ENCODE results near the gene ACAN. TPM values are rescaled to one million over a fixed set of nuclear protein-coding genes. Genes with fewer than 3 reads are reported as not detected.

Gene ACAN
- total RNA-seq, 1 experiment from 2014 or later, result 1.4 TPM

- TF ChIP-seq, protein P1, sequence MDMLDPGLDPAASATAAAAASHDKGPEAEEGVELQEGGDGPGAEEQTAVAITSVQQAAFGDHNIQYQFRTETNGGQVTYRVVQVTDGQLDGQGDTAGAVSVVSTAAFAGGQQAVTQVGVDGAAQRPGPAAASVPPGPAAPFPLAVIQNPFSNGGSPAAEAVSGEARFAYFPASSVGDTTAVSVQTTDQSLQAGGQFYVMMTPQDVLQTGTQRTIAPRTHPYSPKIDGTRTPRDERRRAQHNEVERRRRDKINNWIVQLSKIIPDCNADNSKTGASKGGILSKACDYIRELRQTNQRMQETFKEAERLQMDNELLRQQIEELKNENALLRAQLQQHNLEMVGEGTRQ (CRISPR knock-in tag; IDR thresholded peaks at IDR 0.05), result no peak
- TF ChIP-seq CBFB (CRISPR knock-in tag; IDR thresholded peaks at IDR 0.05; ENCODE audit: low read depth) (no peak), NR2C2 (CRISPR knock-in tag; IDR thresholded peaks at IDR 0.05) (no peak), ZNF532 (CRISPR knock-in tag; IDR thresholded peaks at IDR 0.05; ENCODE audit: borderline replicate concordance) (no peak), ZNF317 (CRISPR knock-in tag; IDR thresholded peaks at IDR 0.05; ENCODE audit: borderline replicate concordance, low read depth) (no peak), TEAD1 (CRISPR knock-in tag; IDR thresholded peaks at IDR 0.05) (no peak), ZNF396 (CRISPR knock-in tag; IDR thresholded peaks at IDR 0.05; ENCODE audit: borderline replicate concordance) (no peak), RELA (CRISPR knock-in tag; IDR thresholded peaks at IDR 0.05; ENCODE audit: borderline replicate concordance) (no peak), JAZF1 (CRISPR knock-in tag; IDR thresholded peaks at IDR 0.05) (no peak)
- TF ChIP-seq, protein P2, sequence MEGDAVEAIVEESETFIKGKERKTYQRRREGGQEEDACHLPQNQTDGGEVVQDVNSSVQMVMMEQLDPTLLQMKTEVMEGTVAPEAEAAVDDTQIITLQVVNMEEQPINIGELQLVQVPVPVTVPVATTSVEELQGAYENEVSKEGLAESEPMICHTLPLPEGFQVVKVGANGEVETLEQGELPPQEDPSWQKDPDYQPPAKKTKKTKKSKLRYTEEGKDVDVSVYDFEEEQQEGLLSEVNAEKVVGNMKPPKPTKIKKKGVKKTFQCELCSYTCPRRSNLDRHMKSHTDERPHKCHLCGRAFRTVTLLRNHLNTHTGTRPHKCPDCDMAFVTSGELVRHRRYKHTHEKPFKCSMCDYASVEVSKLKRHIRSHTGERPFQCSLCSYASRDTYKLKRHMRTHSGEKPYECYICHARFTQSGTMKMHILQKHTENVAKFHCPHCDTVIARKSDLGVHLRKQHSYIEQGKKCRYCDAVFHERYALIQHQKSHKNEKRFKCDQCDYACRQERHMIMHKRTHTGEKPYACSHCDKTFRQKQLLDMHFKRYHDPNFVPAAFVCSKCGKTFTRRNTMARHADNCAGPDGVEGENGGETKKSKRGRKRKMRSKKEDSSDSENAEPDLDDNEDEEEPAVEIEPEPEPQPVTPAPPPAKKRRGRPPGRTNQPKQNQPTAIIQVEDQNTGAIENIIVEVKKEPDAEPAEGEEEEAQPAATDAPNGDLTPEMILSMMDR (IDR thresholded peaks at IDR 0.05), result no peak
- no peak overlapping the region for H3K4me3 Mint-ChIP-seq
- ATAC-seq (no peak), DNase-seq (ENCODE audit: low spot score) (no peak)
- peaks cover 14% of the 10 kb centered on the region for H3K9me3 Mint-ChIP-seq
- POLR2A ChIA-PET, result no interaction called here
- H3K4me1 Mint-ChIP-seq, result peaks cover 7% of the 10 kb centered on the region
- peaks cover 4% of the 10 kb centered on the region; the same call in 1 of the 2 replicates for H3K27me3 Mint-ChIP-seq (ENCODE audit: low read depth)
- CTCF ChIA-PET, result interaction anchor here (0.7 to 2.0 kb wide), 3 partner anchors 257 to 334 kb away, joined by 3 to 4 read pairs (median 3); no protein-coding TSS in a partner anchor
- H3K36me3 Mint-ChIP-seq, result peaks cover 2% of the 10 kb centered on the region; the same call in 1 of the 2 replicates
- no peak overlapping the region for H3K27ac Mint-ChIP-seq
These were observed 69.5 kb downstream of the ACAN start for GRCh38 chr15:88872706-88873105.

DNA sequence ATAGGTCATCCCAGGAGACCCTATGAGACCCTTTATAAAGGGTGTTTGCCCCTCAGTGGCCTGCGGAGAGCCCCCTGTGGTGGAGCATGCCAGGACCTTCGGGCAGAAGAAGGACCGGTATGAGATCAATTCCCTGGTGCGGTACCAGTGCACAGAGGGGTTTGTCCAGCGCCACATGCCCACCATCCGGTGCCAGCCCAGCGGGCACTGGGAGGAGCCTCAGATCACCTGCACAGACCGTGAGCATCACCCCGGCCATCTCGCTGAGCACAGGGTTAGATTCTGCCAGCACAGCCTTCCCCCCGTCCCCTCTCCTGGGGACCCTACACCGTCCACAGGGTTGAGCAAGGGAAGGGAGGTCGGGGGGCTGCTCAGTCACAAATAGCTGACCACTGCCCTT is 70.5 kb downstream of the ACAN start:
- POLR2A ChIA-PET, result interaction anchor here (1.0 kb wide), 1 partner anchor 10 kb away, joined by 3 read pairs; no protein-coding TSS in a partner anchor
- CTCF ChIA-PET, result no interaction called here
- Mint-ChIP-seq H3K4me3 (no peak overlapping the region), H3K36me3 (peaks cover 4% of the 10 kb centered on the region), H3K27ac (no peak overlapping the region), H3K27me3 (ENCODE audit: low read depth) (peaks cover 4% of the 10 kb centered on the region; the same call in 1 of the 2 replicates), H3K4me1 (peaks cover 7% of the 10 kb centered on the region), H3K9me3 (peaks cover 8% of the 10 kb centered on the region; the same call in 1 of the 2 replicates)
- DNase-seq (ENCODE audit: low spot score), result no peak
- ATAC-seq, result no peak
- TF ChIP-seq FOXP1 (CRISPR knock-in tag; IDR thresholded peaks at IDR 0.05; ENCODE audit: borderline replicate concordance) (no peak), KAT7 (CRISPR knock-in tag; IDR thresholded peaks at IDR 0.05; ENCODE audit: borderline replicate concordance) (no peak), GTF2I (CRISPR knock-in tag; conservative IDR thresholded peaks at IDR 0.05) (no peak), MAX (CRISPR knock-in tag; IDR thresholded peaks at IDR 0.05) (no peak), RELA (CRISPR knock-in tag; IDR thresholded peaks at IDR 0.05; ENCODE audit: borderline replicate concordance) (no peak)
- TF ChIP-seq, protein P3, sequence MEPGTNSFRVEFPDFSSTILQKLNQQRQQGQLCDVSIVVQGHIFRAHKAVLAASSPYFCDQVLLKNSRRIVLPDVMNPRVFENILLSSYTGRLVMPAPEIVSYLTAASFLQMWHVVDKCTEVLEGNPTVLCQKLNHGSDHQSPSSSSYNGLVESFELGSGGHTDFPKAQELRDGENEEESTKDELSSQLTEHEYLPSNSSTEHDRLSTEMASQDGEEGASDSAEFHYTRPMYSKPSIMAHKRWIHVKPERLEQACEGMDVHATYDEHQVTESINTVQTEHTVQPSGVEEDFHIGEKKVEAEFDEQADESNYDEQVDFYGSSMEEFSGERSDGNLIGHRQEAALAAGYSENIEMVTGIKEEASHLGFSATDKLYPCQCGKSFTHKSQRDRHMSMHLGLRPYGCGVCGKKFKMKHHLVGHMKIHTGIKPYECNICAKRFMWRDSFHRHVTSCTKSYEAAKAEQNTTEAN (CRISPR knock-in tag; IDR thresholded peaks at IDR 0.05), result no peak

Data from WTC11 (cell line).